NOMO-1 treated with dmso at 0.1 percent for 144 hours (cell line): ENCODE results near the gene VAT1.
"Not testable (repeated sequence)": the region's sequence is repeated elsewhere in the genome, so short reads cannot be mapped to it uniquely, and the experiment has no call there.

ENCODE experiments used
- DNase-seq: peaks from one replicate; lab custom pipeline; 2025; ENCODE audit not compliant: unreplicated experiment; lab: John Stamatoyannopoulos, UW

The VAT1 gene

DNA sequence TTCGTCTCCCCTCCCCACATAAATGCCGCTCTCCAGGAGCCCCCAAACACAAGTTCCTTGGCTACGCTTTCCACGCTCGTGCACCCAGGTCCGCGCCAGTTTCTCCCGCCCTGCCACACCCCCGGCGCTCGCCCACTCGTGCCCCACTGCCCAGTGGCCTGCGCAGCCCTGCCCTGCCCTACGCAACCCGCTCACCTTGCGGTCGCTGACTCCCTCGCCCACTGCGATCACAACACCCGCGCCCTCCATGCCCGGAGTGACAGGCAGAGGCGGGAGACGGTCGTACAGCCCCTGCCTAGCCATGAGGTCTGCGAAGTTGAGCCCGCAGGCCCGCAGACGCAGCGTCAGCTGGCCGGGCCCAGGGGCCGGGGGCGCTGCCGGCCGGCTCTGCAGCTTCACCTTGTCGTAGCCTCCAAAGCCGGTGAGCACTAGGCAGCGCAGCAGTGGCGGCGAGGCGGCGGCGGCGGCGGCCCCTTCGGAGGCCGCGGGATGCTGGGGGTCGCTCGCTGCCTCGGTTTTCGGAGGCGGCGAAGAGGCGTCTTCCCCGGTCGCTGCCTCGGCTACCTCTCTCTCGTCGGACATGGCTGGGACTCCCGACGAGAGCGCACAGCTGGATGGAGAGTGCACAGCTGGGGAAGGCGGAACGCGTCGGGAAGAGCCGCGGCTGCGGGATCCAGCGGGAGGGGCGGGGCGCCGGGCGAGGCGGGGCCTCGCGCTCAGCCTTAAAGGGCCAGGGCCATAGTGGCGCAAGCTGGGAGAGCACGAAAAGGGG is at the start of gene VAT1:
Gene VAT1 (minus strand): TSS at position 645 of the 772 bp plus-strand sequence. CDS start 63 bp downstream, at position 582.
- peak; percentile 65 for DNase-seq

DNA sequence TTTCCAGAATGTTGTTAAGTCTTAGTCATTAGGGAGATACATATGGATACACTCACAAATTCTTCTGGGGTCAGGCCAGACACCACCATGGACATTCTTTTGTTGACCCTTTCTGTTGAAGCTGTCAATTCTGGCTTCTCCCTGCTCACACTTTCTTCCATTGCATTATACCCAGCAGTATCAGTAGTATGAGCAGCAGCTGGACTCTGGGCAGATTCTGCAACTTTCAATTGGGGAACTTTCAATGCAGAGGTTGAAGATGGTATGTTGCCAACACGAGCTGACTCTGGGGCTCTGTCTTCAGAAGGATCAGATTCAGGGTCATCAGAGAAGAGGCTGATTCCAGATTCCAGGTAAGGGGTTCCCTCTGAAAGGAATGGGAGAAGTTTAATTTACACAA is 48.7 kb upstream of the VAT1 start:
- no peak for DNase-seq

DNA sequence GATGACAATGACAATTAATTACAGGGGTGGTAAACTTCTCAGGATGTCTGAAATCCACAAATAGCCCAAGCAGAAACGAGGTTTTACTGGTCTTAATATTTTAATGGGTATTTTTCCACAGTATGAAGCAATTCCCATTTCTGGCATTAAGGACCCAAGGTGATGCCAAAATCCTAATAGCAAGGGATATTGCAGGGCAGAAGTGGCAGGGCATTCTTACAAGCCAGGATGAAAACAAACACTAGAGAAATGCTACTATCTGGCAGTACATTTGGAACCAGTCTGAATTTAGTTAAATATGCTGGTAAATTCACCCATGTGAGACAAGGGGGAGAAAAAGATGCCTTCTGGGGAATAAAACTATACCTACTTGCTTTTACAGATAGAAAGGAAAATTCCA is 48.1 kb upstream of the VAT1 start:
- no peak for DNase-seq

DNA sequence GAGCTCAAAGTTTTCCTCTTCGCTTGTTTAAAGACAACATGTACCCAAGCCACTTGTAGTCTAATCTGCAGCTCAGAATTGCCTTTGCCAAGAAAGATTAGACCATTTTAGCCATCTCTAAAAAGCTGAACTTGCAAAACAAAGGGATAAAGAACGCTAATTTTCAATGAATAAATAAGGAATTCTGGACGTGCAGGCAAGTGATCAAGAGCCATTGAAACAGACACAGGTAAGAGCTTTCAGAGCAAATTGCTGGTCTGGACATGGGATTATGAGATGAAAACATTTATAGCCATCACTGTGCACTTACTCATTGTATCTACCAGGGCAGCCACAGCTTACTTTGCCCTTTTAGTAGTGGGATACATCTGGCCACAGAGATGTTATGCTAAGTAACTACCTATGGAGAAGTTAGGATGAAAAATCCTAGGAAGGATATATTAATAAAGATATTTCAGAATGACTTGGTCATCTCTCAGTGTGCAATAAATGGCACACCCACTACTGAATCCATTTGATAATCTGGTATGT is 47.2 kb upstream of the VAT1 start:
- DNase-seq, result no peak

DNA sequence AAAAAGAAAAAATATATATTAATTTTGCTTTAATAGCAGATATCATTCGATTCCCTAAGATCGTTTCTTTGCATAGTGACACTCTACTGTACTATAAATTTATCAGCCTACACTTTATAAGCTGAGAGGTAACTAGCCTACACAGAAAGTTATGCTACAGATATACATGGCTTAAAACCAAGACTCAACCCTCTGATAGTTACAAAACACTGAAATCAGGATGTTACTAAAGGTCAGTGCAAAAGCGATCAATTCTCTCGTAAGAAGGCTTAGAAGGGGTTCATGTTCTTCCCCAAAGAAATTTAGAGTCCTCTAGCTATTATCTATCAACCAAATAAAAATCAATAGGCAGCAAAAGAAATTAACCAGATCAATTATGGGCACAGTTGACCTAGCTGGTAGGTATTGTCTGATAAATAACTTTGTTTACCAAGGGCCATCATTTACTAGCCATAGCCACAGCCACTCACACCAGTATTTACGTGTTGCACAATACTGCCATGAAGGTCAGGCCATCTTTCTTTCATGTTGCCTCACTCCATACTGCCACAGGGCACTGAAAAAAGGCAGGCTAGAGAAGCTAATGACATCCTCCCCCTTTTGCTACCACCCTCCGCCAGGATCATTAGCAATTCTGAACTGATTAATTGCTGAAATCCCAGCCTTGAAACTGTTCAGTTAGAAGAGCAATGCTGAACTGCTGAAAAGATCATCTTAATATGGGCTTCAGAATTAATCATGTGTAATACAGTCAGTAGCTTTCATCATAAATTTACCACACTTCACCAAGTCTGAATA is 46.6 kb upstream of the VAT1 start:
- no peak for DNase-seq

DNA sequence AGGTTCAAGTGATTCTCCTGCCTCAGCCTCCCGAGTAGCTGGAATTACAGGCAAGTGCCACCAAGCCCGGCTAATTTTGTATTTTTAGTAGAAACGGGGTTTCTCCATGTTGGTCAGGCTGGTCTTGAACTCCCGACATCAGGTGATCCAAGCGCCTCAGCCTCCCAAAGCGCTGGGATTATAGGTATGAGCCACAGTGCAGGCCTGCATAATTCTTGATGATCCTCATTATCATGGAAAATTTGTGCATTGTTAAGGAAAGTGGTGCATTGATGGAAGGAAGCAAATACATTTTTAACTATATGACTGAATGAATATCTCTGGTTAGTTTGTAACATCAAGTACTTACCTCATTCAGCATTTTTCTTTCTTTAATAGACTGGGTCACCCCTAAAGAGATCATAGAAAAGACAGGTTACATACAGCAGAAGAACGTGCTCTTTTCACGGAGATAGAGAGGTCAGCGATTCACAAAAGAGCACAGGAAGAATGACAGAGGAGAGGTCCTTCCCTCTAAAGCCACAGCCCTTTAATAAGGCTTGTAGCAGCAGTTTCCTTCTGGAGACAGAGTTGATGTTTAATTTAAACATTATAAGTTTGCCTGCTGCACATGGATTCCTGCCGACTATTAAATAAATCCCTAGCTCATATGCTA is 40.9 kb upstream of the VAT1 start:
- DNase-seq, result no peak

DNA sequence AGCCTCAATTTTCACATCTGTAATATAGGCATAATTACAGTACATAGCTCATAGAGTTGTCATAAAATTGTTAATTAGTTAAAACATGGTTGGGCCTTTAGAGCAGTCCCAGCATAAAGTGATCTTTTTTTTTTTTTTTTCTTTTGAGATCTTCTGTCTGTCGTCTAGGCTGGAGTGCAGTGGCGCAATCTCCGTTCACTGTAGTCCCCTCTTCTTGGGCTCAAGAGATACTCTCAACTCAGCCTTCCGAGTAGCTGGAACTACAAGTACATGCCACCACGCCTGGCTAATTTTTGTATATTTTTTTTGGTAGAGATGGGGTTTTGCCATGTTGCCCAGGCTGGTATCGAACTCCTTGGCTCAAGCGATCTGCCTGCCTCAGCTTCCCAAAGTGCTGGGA is 33.9 kb upstream of the VAT1 start:
- DNase-seq, result no peak

DNA sequence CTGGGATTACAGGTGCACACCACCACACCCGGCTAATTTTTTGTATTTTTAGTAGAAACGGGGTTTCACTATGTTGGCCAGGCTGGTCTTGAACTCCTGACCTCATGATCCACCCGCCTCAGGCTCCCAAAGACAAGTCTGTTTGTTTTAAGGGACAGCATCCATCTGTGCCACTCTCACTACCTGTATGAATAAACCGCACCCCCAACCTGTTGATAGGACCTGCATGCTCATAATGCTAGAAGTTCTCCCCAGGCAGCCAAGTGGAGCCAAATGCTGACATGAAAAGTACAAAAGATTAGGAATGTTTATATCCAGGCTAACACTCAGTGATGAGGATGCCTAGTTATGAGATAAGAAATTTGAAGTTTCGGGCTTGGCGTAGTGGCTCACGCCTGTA is 30.8 kb upstream of the VAT1 start:
- DNase-seq, result not testable (repeated sequence)

DNA sequence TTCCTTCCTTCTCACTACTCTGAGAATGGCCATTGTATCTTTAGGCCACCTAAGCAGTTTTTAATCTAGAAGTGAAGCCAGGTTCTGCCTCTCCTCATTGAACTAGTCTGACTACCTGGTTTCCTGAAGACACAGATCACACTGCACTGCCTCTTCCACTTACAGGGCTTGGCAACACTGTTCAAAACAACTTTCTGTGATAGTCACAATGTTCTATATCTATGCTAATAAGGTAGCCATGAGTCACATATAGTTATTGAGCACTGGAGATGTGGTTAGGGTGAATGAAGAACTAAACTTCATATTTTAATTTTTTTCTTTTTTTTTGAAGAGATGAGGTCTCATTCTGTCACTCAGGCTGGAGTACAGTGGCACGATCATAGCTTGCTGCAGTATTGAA is 29.8 kb upstream of the VAT1 start:
- DNase-seq, result no peak

DNA sequence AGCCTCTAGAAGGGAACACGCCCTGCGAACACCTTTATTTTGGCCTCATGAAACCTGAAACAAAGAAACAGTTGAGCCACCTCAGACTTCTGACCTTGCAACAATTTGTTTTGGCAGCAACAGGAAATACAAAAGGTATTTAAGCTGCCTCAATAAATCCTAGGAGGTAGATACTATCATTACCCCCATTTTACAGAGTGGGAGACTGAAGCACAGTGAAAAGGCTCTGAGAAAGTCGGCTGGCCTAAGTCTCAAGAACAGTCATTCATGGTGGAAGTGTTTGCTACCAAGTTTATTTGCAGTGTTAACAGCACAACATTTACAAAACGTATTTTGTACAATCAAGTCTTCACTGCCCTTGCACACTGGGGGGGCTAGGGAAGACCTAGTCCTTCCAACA is 21.8 kb upstream of the VAT1 start:
- no peak for DNase-seq

DNA sequence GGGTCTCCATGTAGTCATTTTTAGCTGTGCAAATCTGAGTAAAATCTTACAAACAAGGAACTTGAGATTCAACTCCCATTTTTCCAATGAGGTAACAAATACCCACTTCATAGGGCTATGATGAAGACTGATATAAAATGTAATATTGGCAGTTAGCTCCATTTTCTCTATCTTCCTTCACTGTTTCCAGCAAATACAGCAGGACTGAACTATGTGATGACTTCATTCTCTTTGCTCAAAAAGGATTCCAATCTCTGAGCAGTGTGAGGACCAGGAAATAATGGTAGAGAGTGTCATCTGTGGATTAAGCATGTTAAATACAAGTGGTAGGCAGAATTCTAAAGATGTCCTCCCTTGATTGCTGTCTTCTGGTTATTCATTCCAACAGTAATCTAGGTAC is 21.1 kb upstream of the VAT1 start:
- no peak for DNase-seq

DNA sequence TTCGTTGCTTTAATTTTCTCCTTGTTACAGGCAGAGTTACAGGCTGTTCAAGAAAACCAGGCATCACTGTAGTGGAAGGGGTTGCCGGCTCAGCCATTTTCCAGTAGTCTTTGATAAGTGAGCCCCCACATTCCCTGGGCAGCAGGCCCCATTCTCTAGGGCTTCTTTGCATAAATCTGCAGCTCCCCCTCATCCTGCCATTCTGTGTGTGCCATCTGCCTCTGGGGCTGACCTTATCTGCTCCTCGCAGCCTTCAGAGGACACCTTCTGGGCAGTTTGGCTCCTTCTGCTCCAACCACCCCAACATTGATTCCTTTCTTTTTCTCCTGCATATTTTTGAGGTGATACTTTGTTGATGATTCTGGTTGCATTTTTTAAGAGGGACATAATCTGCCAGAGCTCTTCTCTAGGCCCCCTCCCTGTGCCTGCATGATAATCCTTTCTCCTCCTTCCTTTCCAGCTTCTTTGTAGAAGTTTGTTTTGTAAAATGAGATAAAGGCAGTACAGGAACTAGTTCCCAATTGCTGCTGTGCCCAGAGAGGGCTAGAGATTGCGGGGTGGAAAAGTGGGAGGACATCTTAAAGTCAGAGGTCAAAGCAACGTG is 19.9 kb upstream of the VAT1 start:
- no peak for DNase-seq

DNA sequence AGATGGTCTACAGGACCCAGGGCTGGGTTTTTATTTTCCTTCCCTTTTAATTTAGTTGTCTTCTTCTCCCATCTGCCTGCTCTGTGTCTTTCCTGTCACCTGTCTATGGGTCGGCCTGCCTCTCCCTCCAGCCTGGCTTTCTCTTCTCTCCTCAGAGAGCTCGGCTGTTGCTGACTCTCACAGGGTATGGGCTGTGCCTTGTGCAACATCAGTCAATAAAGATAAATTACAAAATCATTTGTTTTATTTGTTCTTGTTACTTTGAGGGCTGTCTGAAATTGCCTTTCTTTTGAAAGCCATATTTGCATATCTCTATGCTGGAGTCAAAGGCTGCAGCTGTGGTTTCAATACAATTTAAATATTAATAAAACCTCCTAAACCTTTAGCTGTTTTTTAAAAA is 18.5 kb upstream of the VAT1 start:
- no peak for DNase-seq

DNA sequence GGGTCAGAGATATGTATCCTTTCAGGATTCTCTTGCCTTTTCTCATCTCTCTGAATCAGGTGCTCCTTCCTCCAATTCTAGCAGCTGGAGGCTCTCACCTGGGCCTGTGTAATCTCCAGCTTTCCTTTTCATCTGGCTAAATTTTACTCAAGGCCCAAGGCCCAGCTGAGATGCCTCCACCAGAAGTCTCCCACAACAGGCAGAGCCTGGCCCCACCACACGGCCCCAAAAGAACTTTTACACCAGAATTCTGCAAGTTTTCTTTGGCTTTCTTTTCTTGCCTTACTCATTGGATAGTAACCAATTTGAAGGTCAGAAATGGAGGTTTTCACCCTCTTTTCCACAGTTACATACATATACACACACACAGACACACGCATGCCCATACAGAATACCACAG is 17.5 kb upstream of the VAT1 start:
- no peak for DNase-seq

DNA sequence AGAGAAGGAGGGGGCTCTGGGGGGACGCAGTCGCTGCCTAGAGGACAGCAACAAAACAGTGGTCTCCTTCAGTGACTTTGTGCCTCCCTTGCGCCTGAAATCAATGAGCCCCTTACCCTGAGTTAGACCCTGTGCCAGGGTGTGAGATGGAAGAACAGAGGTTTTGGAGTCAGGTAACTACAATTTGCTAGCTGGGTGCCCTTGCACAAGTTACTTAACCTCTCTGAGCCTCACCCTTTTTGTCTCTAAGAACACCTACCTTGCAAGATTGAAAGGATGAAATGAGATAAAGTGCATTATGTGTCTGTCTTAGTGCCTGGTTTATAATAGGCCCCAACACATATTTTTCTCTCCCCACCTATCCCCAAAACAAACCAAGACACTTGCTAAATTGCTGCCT is 12.7 kb upstream of the VAT1 start:
- no peak for DNase-seq

DNA sequence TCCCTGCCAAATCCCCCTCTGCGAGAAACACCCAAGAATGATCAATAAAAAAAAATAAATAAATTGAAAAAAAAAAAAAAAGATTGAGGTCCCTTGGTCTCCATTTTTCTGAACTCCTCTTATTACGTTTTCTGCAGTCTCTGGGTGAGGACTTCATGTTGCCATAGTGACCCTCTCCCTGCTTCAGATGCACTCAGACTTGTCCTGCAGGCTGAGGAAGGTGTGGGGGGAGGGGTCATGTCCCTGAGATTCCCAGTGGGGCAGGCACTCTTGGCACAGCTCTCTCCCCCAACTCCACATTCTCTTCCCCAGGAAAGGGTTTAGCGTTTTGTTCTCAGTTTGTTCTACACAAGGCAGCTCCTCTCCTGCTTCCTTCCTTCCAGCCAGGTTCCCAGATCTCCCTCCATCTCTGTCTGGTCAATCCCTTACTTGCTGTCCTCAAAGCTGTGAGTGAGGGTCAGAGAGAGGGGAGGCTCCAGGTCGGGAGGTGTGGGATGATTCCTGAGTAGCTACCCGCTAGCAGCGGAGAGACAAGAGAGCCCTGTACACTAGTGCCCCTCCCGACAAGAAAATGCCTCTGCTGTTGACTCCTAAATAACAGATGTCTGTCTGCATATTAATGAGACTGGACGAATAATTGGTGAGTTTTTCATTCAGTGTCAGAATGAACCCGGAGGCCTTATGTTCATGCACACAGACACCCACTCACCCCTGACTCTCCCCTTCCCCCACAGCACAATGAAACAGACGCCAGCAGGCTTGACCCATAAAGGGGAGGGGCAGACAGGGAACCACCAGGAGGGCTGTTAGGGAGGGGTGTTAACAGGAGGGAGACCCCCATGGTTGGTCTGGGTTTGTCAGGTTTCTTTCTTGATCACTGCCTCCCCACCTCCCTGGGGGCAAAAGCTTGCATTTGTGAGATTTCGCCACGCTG is 12.0 kb upstream of the VAT1 start:
- no peak for DNase-seq

DNA sequence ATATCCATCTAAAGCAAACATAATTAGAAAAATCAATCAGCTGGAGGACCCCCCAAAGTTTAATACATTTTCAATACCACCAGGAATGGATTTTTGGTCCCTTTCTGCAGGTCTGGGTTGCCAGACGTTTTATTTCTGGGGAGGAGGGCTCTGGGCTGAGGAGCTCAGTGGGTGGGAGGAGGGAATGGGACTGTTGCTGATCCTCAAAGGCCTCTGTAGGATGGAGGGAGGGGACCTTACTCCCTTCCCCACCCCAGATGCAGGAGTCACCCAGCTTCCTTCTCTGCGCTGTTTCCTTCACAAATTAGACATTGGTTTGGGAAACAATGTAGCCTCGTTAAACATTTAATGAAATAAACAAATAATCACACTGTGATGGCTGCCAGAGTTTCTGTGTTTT is 9.5 kb upstream of the VAT1 start:
- DNase-seq, result no peak

DNA sequence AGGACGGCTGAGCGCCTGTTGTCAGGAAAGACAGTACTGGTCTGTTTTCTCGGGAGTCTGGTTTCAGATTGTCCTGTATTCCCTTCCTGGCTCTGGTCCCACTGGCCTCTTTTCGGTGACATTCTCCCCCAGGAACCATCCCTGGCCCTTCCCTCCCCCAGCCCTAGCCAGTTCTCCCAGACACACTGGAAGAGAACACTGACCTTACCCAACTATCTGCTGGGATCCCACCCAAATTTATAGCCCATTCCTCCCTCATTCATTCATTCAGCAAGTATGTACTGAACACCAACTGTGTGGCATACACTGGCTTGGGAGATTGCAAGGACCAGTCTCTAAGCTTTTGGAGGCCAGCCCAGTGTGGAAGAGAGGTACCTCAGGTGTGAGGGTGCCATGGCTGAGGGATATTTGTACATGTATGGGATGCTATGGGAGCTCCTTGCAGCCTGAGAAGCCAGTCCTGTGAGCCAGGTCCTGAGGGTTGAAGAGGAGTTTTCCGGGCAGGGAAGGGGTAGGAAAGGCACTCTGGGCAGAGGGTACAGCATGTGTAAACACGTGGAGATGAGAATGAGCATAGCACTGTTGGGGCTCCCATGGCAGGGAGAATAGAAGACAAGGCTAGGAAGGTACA is 8.1 kb upstream of the VAT1 start:
- no peak for DNase-seq

DNA sequence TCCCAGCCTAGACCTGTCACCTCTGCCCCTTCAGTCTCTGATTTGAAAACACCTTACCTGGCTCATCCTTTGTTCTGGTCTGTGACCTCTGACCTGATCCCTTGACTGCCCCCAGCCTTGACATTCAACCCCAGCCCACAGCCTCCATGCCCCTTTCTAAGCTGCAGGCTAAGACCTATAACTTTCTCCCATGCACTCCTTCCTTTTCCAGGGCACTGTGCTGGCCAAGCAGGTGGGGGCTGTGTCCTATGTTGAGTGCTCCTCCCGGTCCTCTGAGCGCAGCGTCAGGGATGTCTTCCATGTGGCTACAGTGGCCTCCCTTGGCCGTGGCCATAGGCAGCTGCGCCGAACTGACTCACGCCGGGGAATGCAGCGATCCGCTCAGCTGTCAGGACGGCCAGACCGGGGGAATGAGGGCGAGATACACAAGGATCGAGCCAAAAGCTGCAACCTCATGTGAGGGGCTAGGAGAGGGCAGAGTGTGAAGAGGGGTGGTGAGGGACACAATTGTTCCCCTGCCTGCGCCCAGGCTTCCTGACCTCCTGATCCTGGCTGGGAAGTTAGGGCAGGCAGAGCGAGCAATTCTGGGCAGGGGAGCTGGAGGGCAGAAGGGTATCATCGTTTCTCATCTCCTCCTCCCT is 6.2 kb upstream of the VAT1 start:
- no peak for DNase-seq
